ENCODE data around the gene CCT5.
"Not testable (repeated sequence)": the region's sequence is repeated elsewhere in the genome, so short reads cannot be mapped to it uniquely, and the experiment has no call there.

The CCT5 gene

GRCh38 chr5:10278658-10279279 is 28.7 kb downstream of the CCT5 start:
- DNase-seq: no peak

GRCh38 chr5:10279328-10279727 is 29.2 kb downstream of the CCT5 start:
- DNase-seq: no peak

DNA sequence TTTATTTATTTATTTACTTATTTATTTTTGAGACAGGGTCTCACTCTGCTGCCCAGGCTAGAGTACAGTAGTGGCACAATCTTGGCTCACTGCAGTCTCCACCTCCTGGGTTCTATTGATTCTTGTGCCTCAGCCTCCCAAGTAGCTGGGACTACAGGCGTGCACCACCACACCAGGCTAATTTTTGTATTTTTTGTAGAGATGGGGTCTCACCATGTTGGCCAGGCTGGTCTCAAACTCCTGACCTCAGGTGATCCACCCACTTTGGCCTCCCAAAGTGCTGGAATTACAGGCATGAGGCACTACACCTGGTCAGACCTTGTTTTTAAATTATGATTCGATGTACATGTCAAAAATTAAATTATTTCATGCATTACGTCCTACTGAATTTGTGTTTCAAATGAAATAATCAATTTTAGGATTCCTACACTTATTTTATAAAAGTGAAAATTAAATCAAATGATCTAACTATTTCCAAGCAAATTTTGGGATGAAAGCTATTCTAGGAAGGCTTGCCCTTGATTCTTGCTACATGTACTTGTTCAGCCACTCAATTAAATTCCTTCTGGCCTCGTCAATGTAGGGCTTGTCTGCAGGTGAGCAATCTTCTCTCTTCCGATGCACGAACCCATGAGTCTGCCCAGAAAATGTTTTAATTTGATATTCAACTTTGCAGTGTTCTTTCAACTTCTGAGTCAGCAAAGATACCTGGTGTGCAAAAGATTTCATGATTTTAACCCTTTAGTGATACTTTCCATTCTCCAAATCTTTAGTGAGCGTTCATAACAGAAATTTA is 30.0 kb downstream of the CCT5 start:
- no peak for DNase-seq

GRCh38 chr5:10283927-10284635 is 34.0 kb downstream of the CCT5 start:
- peak; percentile 77 for DNase-seq

- not testable (repeated sequence) for DNase-seq
Measured at GRCh38 chr5:10285362-10285761, 35.3 kb downstream of the CCT5 start.

DNA sequence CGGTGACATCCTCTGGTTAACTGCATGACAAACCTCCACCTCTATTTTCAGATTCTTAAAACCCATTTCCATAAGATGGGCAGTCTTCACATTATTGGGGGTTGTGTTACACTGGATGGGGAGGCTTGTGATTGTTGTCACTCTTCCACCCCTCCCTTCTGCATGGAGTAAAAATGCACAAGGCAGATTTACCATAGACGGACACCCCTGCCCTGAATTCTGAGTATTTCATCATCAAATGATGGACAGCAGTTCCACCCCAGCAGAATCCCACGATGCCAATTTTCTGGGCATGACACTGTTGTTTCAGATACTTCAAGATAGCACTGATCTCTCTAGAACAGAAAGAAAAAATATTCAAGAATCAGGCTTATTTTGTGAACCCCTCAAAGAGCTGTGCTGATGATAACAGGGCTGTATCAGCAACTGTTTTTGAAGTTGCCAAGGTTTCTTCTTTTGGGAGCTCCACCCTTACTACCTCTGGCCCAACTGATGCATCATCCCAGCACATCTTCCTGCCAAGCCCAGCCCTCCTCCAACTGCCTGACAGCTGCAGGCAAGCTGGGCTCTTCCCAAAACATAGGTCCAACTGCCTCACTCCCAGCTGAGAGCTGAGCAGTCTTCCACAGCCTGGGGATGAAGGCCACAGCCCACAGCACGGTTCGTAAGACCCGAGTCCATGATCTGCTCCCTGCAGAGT is 36.2 kb downstream of the CCT5 start:
- no peak for DNase-seq

DNA sequence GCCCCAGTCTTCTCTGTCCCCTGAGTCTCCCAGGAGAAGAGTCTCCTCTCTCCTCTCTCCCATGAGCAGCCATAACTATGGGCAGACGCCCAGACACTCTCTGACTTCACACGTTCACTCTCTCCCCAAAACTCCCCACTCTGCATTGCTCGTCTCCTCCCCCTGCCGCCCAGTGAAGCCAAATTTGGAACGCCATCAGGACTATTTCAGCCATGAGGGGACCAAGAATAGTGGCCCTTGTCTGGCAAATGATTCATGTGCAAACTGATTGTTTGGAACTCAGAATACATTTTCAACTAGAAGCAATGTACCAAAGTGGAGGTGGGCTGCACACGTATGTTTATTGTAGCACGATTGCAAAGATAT is 36.8 kb downstream of the CCT5 start:
- DNase-seq: no peak

DNA sequence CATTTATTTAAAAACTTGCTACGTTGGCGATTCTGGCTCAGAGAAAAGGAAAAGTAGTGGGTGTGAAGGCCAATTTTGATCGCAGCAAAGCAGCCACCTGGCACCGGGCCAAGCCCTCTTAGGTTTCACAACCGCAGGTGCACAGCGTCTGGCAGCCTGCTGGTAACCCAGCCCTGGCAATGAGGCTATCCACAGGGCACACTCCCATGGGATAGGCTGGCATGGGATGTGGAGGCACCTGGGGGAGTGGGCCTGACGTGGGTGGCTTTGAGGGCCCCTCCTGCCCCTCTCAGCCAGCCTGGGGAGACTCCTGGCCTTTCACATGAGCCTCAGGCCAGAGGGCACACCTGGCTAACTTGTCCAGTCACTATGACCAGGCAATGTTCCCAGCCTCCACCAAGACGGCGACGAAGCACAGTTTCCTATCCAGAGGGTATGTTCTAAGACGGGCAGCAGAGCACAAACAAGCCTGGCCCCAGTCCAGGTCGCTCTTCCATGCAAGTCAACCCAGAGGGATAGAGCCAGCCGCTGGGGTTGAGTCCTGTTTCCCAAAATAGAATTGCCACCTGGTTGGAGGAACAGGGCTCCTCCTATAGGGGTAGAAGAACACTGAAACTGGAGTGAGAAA is 38.6 kb downstream of the CCT5 start:
- peak; percentile 10 for DNase-seq

DNA sequence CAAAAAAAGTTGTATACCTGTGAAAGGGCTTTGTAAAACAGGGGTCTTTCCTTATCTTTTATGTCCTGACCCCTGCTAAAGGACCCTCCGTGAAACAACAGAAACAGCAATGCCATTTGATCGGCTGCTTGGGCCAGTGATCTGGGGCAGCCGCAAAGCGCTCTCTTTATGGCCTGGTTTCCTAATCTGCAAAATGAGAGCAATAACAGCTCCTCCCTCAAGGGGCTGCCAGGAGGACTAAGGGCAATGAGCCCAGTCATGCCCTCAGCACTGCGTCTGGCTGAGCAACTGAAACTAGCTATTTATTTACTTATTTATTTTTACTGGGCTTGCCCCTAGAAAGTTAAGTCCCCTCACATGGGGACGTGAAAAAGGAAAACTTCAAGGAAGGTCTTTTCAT is 39.3 kb downstream of the CCT5 start:
- DNase-seq: no peak

DNA sequence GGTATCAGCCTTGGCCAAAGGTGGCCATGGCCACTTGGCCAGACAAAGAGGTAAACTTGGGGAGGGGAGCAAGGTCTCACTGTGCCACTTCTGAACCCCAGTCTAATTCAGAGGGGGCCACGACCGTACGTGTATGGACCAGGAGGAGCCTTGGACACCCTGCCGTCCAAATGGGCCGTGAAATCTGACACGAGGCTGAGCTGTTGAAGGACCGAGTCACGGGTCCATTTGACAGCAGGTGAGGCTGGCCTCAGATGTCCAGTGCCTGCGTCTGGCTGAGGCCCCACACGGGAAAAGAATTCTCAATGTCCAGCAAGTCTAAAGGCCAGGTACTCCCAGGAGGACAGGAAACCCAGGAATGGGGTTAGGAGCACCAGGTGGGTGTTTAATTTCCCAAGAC is 39.9 kb downstream of the CCT5 start:
- DNase-seq: no peak

GRCh38 chr5:10290438-10290837 is 40.4 kb downstream of the CCT5 start:
- DNase-seq: no peak

DNA sequence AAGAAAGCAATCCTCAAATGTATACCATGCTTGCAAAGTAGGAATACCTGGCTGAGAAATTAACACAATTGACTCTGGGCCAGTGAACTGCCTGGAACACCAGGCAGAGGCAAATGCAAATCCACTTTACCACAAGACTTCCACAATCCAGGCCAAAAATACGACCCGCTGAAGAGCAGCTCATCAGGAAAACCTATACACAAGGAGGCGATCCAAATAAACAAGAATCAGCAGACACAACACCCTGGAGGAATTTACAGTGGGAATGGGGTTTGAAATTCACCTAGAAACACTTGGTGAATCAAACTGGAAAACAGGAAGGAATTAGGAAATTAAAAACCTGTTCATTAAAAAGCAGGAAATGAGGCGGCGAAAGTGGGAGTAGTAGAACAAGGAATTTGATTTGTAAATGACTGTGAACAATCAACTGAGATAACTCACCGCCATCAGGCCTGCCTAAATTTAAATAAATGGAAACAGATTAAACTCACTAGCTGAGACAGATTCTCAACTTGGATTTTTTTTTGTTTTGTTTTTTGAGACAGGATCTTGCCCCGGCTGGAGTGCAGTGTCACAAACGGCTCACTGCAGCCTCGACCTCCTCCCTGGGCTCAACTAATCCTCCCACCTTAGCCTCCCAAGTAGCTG is 41.7 kb downstream of the CCT5 start:
- DNase-seq: no peak

GRCh38 chr5:10293907-10294662 is 44.0 kb downstream of the CCT5 start:
- no peak for DNase-seq

GRCh38 chr5:10295619-10296326 is 45.7 kb downstream of the CCT5 start:
- no peak for DNase-seq

- no peak for DNase-seq
Measured at GRCh38 chr5:10297646-10298204, 47.6 kb downstream of the CCT5 start.

- DNase-seq: no peak
Measured at GRCh38 chr5:10300246-10300645, 50.2 kb downstream of the CCT5 start.

- DNase-seq: no peak
Measured at GRCh38 chr5:10301266-10301665, 51.2 kb downstream of the CCT5 start.

DNA sequence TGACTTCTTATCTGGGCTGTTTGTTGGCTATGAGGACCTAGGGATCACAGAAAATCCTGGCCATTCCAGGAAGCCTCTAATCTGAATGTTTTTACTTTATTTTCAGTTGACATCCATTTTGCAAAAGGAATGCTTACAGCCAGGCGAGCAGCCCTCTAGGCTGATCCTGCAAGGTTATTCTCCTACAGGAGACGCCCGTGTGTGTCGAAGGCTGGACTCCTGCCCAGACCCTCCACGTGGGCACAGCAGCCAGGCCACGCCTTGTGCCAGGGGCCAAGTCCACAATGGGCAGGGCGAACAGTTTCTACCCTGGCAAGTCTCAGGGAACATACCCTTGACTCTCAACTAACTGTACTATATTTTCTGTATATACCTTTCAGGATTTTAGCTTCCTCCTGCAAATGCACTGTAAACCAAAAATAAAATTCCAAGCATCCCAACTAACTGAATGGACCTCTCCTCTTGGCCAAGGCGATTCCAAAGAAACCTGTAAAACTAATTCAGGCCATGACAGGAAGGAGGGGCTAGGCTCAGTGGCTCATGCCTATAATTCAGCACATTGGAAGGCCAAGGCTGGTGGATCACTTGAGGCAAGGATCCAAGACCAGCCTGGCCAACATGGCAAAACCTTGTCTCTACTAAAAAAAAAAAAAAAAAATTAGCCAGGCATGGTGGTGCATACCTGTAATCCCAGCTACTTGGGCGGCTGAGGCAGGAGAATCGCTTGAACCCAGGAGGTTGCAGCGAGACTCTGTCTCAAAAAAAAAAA is 51.9 kb downstream of the CCT5 start:
- no peak for DNase-seq

GRCh38 chr5:10303201-10303600 is 53.1 kb downstream of the CCT5 start:
- DNase-seq: no peak

DNA sequence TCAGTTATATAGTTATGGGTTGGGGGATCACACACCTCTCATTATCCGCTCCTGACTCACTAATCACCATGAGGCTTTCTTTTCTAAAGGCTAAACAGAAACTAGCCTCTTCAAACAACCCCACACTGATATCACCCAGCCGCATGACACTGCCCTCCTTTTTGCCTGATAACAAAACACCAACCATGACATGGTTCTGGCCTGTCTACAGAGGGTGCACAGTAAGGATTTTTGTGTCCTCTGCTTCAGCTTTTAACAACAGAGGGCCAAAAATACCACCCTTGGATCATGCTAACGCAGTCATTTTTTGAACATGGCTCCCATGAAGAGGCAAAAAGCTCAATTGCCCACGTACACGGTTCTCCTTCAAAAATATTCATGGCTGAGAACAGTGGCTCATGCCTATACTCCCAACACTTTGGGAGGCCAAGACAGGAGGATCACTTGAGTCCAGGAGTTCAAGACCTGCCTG is 53.7 kb downstream of the CCT5 start:
- no peak for DNase-seq

All from CD4-positive, alpha-beta T cell treated with Interleukin-12 subunit alpha and Interleukin-12 subunit beta, for 1 hour (primary cell).